AG10803 (cell line): ENCODE results near the gene HOXB8.

Source experiments
- DNase-seq: peaks from one replicate; pipeline ENCODE4 v3.0.0; 2010; ENCODE audit warnings: low read depth
- H3K4me3 ChIP-seq: 2 replicates; pipeline ENCODE4 v1.5.1; 2011; ENCODE audit warnings: mild to moderate bottlenecking, low read length, control low read depth
- CTCF ChIP-seq: conservative IDR thresholded peaks from 2 replicates; pipeline ENCODE4 v1.5.1; 2011; ENCODE audit warnings: mild to moderate bottlenecking, low read length, control low read depth, inconsistent platforms

HOXB8 gene

DNA sequence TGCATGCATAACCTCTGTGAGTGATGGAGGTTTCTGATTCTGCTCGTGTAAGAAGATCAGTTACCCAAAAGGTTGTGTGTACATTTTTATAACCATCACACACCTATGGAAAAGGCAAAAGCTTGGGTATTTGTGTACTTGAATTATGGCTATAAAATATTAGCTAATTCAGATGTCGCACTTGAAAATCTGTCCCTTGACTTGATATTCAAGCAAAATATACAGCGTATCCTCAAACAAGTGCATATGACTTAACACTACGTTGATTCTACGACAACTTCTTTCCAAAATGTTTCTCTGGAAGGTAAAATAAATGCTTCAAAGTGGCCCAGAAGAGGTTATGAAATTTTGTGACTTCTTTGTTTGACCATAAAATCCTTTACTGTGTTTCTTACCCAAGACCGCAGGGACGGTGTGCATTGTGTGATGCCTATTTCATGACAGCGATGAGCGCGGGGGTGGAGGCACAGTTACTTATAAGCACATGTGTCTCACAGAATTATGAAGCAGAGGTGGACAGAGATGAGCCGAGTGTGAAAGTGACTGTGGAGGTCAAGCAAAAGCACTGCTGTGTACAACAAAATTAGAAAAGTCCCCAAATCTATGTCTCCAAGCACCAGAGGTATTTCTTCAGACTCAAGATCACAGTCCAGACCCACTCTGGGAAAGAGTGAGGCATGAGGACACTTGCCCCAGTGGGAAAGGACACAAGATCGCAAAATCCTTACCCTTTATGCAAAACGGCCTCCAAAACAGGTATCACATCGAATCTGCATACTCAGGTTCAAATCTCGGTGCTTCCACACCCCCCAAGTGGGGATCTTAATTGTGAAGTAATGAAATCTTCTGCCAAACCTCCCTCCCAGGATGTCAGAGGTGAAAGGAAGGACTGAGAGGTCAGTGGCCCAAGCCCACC is 15.2 kb upstream of the HOXB8 start:
- no peak overlapping the region for H3K4me3 ChIP-seq
- TF ChIP-seq CTCF = no peak
- DNase-seq = no peak

- H3K4me3 ChIP-seq = no peak overlapping the region
- no peak for DNase-seq
- TF ChIP-seq CTCF = no peak
These were observed 14.3 kb upstream of the HOXB8 start for GRCh38 chr17:48629411-48629759.

DNA sequence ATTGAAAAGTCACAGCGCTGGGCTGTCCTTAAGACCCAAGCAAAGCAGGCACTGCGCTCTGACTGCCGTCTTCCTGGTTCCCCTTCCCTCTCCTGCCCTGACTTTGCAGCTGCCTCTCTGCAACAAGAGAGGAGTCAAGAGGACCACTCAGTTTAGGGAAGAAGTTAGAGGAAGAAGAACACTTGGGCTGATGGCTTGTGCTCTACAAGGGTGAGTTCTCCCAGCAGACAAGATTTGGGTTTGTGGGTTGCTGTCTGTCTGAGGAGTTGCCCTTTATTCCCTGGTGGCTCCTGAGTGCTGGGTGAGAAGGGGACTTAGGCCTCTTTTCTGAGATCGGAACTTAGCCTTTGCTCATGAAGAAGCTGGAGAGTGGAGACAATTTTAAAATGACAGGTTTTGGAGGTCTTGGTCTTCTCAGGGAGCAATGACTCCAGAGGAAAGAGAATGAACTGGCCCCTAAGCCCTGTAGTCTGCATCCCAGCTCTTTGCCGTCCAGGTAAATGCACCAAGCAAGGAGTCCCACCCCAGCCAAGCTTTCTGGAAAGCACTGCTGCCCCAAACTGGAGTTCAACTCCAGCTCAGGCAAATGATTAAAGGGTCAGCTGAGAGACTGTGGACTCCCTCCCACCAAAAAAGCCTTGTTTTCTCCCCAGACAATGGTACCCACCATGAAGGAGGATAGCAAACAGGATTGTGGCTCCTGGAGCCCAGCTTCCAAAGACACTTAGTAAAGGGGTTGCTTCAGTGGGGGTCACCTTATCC is 13.7 kb upstream of the HOXB8 start:
- no peak overlapping the region for H3K4me3 ChIP-seq
- DNase-seq = no peak
- no peak for TF ChIP-seq CTCF

DNA sequence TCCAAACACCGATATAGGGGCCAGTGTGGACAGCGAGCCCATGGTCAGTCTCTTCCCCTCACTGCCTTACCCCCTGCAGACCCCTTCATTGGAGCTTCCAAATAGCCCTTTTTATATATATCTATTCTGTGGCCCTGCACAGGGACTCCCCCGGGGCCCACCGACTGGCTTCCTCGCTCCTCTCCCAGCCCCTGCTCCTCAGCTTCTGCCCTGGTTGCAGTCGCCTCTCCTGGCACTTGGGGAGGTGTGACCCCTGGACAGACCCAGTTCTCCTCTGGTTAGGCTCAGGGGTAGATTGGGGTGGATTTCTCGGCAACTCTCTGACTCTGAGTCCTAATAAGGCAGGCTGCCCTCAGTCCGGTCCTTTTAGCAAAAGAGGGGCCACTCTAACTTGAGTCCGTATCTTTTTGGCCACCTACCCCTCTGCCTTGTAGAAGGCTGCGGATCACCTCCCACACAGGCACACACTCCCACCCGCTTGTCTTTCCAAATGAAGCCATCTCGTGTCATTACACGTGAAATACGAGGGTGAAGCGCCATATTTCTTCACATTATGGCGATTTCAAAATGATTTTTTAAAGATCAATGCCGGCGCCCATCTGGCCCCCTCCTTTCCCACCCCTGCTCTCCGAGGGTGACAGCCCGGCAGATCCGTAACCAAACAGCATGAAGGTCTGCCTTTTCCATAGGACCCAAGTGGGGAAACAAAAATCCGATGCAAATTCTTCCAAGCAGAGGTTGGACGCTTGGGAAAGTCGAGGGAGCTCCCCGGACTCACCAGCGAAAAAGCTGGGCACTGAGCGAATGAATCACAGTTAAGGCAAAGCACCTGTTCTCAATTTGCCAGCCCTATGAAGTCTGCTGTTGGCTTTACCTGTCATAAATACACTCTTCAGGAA is 12.8 kb upstream of the HOXB8 start:
- H3K4me3 ChIP-seq = no peak overlapping the region
- DNase-seq = no peak
- TF ChIP-seq CTCF = no peak

GRCh38 chr17:48627118-48627597 is 12.1 kb upstream of the HOXB8 start:
- H3K4me3 ChIP-seq = peak overlapping the region; percentile 69
- DNase-seq = no peak
- no peak for TF ChIP-seq CTCF

- no peak for TF ChIP-seq CTCF
- DNase-seq = peak; percentile 81
- peak within 1 kb of the TSS; percentile 69 for H3K4me3 ChIP-seq
These were observed 11.4 kb upstream of the HOXB8 start, which contains the start of gene HOXB9 for GRCh38 chr17:48626245-48627117. Gene HOXB9, minus strand, starts transcription at chr17:48626358. Its CDS starts 89 bp downstream, at chr17:48626269.
